Endothelial cell of umbilical vein (primary cell): Measurements from ENCODE around the gene LMO1. TPM values are rescaled to one million over a fixed set of nuclear protein-coding genes. Genes with fewer than 3 reads are reported as not detected.

Source experiments
- BruUV-seq: library from RNA; stranded (reverse); fragments of 400-500 nt; replicated peaks from 2 replicates; lab custom pipeline; 2021; lab: Mats Ljungman, UMichigan
- CTCF ChIA-PET: fragments of 300-600, 350-600 bp; sonication (Branson Sonifier 250); formaldehyde crosslinking; loops from one replicate; lab custom pipeline; 2021; ENCODE audit warnings: antibody characterized with exemption, inconsistent platforms; lab: Charles Lee
- POLR2A ChIA-PET: fragments of 300-600, 350-600 bp; sonication (Branson Sonifier 250); formaldehyde crosslinking; loops from one replicate; lab custom pipeline; 2021; ENCODE audit warnings: antibody characterized with exemption, inconsistent platforms; lab: Charles Lee
- DNase-seq: peaks from one replicate; pipeline ENCODE4 v3.0.0-alpha.2; 2011; ENCODE audit warnings: low read depth, low spot score
- FAIRE-seq: peaks from 2 replicates; lab custom pipeline; 2011; peaks lifted over from hg19 to GRCh38; lab: Jason Lieb, UNC
- H2AFZ ChIP-seq: 2 replicates; pipeline ENCODE4 v1.6.0; 2012; ENCODE audit warnings: low read depth, low read length, control low read depth, inconsistent platforms
- H3K27ac ChIP-seq: 2 replicates; pipeline ENCODE4 v1.5.1; 2011; ENCODE audit warnings: low read depth, mild to moderate bottlenecking, control low read depth, low read length, moderate library complexity; ENCODE audit not compliant: insufficient read depth
- H3K27me3 ChIP-seq, 2 experiments: 2 replicates each; pipeline versions ENCODE4 v1.6.0 to v1.6.1; 2011; ENCODE audit warnings: low read length in 2 of 2, mixed read lengths in 1 of 2; ENCODE audit not compliant: control insufficient read depth in 2 of 2, insufficient read depth in 2 of 2
- H3K36me3 ChIP-seq, 2 experiments: 2 replicates in 1 of 2; 3 replicates in 1 of 2; pipeline ENCODE4 v1.5.1; 2011; ENCODE audit warnings: low read length in 2 of 2, mild to moderate bottlenecking in 1 of 2, moderate library complexity in 1 of 2; ENCODE audit not compliant: control insufficient read depth in 2 of 2, insufficient read depth in 2 of 2; ENCODE audit errors: extremely low read depth in 1 of 2
- H3K4me1 ChIP-seq: 3 replicates; pipeline ENCODE4 v1.5.1; 2011; ENCODE audit warnings: mild to moderate bottlenecking, low read length; ENCODE audit not compliant: control insufficient read depth, insufficient read depth; ENCODE audit errors: extremely low read depth
- H3K4me2 ChIP-seq: 2 replicates; pipeline ENCODE4 v1.6.1; 2011; ENCODE audit warnings: low read length, control low read depth, mixed read lengths; ENCODE audit not compliant: insufficient read depth
- H3K4me3 ChIP-seq, 3 experiments: fragments of 200-600 bp in 1 of 3; sonication (generic), shearing (Covaris generic) in 1 of 3; replicated peaks in 1 of 3; 2 replicates each; pipeline ENCODE4 v1.5.1; 2011 to 2016; ENCODE audit warnings: control low read depth in 3 of 3, low read length in 3 of 3, mild to moderate bottlenecking in 2 of 3, inconsistent platforms in 1 of 3, low read depth in 1 of 3, moderate library complexity in 1 of 3; ENCODE audit not compliant: insufficient read depth in 1 of 3
- H3K79me2 ChIP-seq: 2 replicates; pipeline ENCODE4 v1.6.0; 2012; ENCODE audit warnings: low read length, inconsistent platforms; ENCODE audit not compliant: control insufficient read depth, insufficient read depth
- H3K9ac ChIP-seq: replicated peaks from 2 replicates; pipeline ENCODE3; 2011; ENCODE audit warnings: low read length, control low read depth; ENCODE audit not compliant: insufficient read depth; ENCODE audit errors: extremely low read depth
- H3K9me1 ChIP-seq: replicated peaks from 3 replicates; pipeline ENCODE4 v1.6.0; 2011; ENCODE audit warnings: mild to moderate bottlenecking, low read length; ENCODE audit not compliant: control insufficient read depth, insufficient read depth; ENCODE audit errors: extremely low read depth
- H3K9me3 ChIP-seq: replicated peaks from 2 replicates; pipeline ENCODE4 v1.5.1; 2012; ENCODE audit warnings: low read length, inconsistent platforms; ENCODE audit not compliant: control insufficient read depth, insufficient read depth
- H4K20me1 ChIP-seq: replicated peaks from 2 replicates; pipeline ENCODE3; 2011; ENCODE audit warnings: mild to moderate bottlenecking, low read length; ENCODE audit not compliant: control insufficient read depth, insufficient read depth; ENCODE audit errors: extremely low read depth
- CTCF ChIP-seq, 2 donors: IDR thresholded peaks; 1 replicate in 1 of 2; 2 replicates in 1 of 2; pipeline ENCODE4 v1.5.1; 2011; ENCODE audit warnings: low read length in 2 of 2, mild to moderate bottlenecking in 2 of 2, moderate library complexity in 2 of 2, control low read depth in 1 of 2, inconsistent platforms in 1 of 2, low read depth in 1 of 2; ENCODE audit not compliant: insufficient read depth in 1 of 2; ENCODE audit errors: extremely low read depth in 1 of 2
- EZH2 ChIP-seq: IDR thresholded peaks from 2 replicates; pipeline ENCODE4 v1.6.1; 2012; ENCODE audit warnings: borderline replicate concordance, low read depth, mild to moderate bottlenecking, moderate library complexity, low read length, inconsistent platforms; ENCODE audit not compliant: severe bottlenecking
- FOS ChIP-seq: IDR thresholded peaks from 2 replicates; pipeline ENCODE4 v1.6.1; 2011; ENCODE audit warnings: mild to moderate bottlenecking, low read length, moderate library complexity, borderline replicate concordance; ENCODE audit not compliant: insufficient read depth
- GATA2 ChIP-seq: IDR thresholded peaks from 2 replicates; pipeline ENCODE4 v1.7.0; 2011; ENCODE audit warnings: low read depth, mild to moderate bottlenecking, moderate library complexity, mixed read lengths, low read length; ENCODE audit not compliant: insufficient read length, insufficient read depth
- JUN ChIP-seq: IDR thresholded peaks from 2 replicates; pipeline ENCODE4 v1.6.1; 2011; ENCODE audit warnings: borderline replicate concordance, low read depth; ENCODE audit not compliant: insufficient read length, insufficient read depth
- MAX ChIP-seq: IDR thresholded peaks from 2 replicates; pipeline ENCODE4 v1.6.1; 2011; ENCODE audit not compliant: insufficient read depth, insufficient read length
- MYC ChIP-seq: IDR thresholded peaks from one replicate; pipeline ENCODE4 v1.6.1; 2011; ENCODE audit warnings: mild to moderate bottlenecking, low read depth, low read length
- POLR2A ChIP-seq: IDR thresholded peaks from 2 replicates; pipeline ENCODE4 v1.6.1; 2012; ENCODE audit warnings: low read depth, mild to moderate bottlenecking, control low read depth, low read length
- POLR2AphosphoS5 ChIP-seq: IDR thresholded peaks from 2 replicates; pipeline ENCODE4 v1.6.1; 2012; ENCODE audit warnings: low read depth, mild to moderate bottlenecking, control low read depth, low read length, moderate library complexity; ENCODE audit not compliant: insufficient read depth
- dilution Hi-C: fragments of 300-500 bp; cut with MboI; formaldehyde crosslinking; loops from one replicate; pipeline ENCODE4 v1.15.0; 2019; ENCODE audit warnings: low sequenced_read_pairs; ENCODE audit not compliant: extremely low pct_ligation_motif_present
- intact Hi-C: fragments of 100-400 bp; cut with micrococcal nuclease; formaldehyde crosslinking; loops from one replicate; pipeline ENCODE4 v1.10.0; 2022
- polyA plus RNA-seq, 4 experiments: library from polyadenylated mRNA; depleted of rRNA in 3 of 4; stranded (reverse) in 3 of 4; unstranded in 1 of 4; fragments of >200 nt; gene quantifications; 2 replicates each; pipeline versions ENCODE4 v1.2.1 to v1.2.3, GENCODE V29; 2011 to 2012; ENCODE audit warnings: missing spikeins in 1 of 4
- total RNA-seq: library from RNA; stranded (reverse); gene quantifications from 2 replicates; pipeline ENCODE4 v1.2.3, GENCODE V29; 2021

LMO1 gene
- total and polyA plus RNA-seq, 2 donors (not counting 3 experiments of a cell fraction or from before 2014, with no cell fraction given) = not detected

- H3K4me2 ChIP-seq = no peak overlapping the region
- POLR2A ChIA-PET = no interaction called here
- FAIRE-seq = no peak
- dilution Hi-C loops (no loop called here), intact Hi-C loops (loop anchor here (5.0 kb wide), 1 partner anchor 55 kb away; no protein-coding TSS in a partner anchor)
- no TSS peak for BruUV-seq
- H3K79me2 ChIP-seq = no peaks in the 10 kb centered on the region
- H3K4me1 ChIP-seq = peaks cover 4% of the 10 kb centered on the region
- peaks cover 35 to 43% of the 10 kb centered on the region in 2 experiments for H3K27me3 ChIP-seq
- H3K9me1 ChIP-seq = no peaks in the 10 kb centered on the region
- H3K9ac ChIP-seq = no peak overlapping the region
- no peaks in the 10 kb centered on the region for H4K20me1 ChIP-seq
- CTCF ChIA-PET = interaction anchor here (0.9 to 3.9 kb wide), 8 partner anchors 8 to 256 kb away, joined by 3 to 49 read pairs (median 23); no protein-coding TSS in a partner anchor
- no peaks in the 10 kb centered on the region for H3K36me3 ChIP-seq
- no peaks in the 10 kb centered on the region for H3K9me3 ChIP-seq
- no peak for DNase-seq
- no peak overlapping the region for H3K4me3 ChIP-seq
- TF ChIP-seq FOS = no peak
- no peak for TF ChIP-seq GATA2
- no peak for TF ChIP-seq CTCF (IDR thresholded peaks at IDR 0.05; ENCODE audit: extremely low read depth in 1 of 2, insufficient read depth in 1 of 2, low read depth in 1 of 2, low read length in 2 of 2)
- TF ChIP-seq JUN = no peak
- no peak for TF ChIP-seq MYC
- TF ChIP-seq POLR2A = no peak
- no peak for TF ChIP-seq EZH2
- no peak for TF ChIP-seq POLR2AphosphoS5
- TF ChIP-seq MAX = no peak
- H3K27ac ChIP-seq = no peak overlapping the region
- H2AFZ ChIP-seq = no peak overlapping the region
Measured at GRCh38 chr11:8261921-8262551, 1.6 kb downstream of the LMO1 start.
